SK-N-SH treated with all-trans-retinoic acid at 6 μM for 48 hours (cell line): ENCODE data around the gene TTC7B.

Source experiments
- ATAC-seq: fragments of 200-7000 bp; cut with Tn5 transposase; 3 replicates; pipeline ENCODE4 v1.9.1; 2020; ENCODE audit warnings: mild to moderate bottlenecking, moderate library complexity
- ARNTL ChIP-seq: fragments of 450-650 bp; formaldehyde crosslinking; IDR thresholded peaks from 2 replicates; pipeline ENCODE4 v1.5.0; 2020; ENCODE audit warnings: low read depth, mild to moderate bottlenecking, moderate library complexity, borderline replicate concordance
- BACH2 ChIP-seq: fragments of 250-450 bp; sonication (Bioruptor Pico); IDR thresholded peaks from 2 replicates; pipeline ENCODE4 v1.9.0; 2021; ENCODE audit warnings: mild to moderate bottlenecking, borderline replicate concordance
- CSDC2 ChIP-seq: fragments of 250-450 bp; sonication (Bioruptor Pico); IDR thresholded peaks from 2 replicates; pipeline ENCODE4 v1.5.0; 2020; ENCODE audit warnings: mild to moderate bottlenecking, moderate library complexity
- ESRRG ChIP-seq: fragments of 250-450 bp; sonication (Bioruptor Pico); IDR thresholded peaks from 2 replicates; pipeline ENCODE4 v1.6.1; 2021; ENCODE audit warnings: mild to moderate bottlenecking
- GLIS3 ChIP-seq: fragments of 250-450 bp; sonication (Bioruptor Pico); IDR thresholded peaks from 2 replicates; pipeline ENCODE4 v1.5.0; 2020; ENCODE audit warnings: mild to moderate bottlenecking, moderate library complexity
- ISL1 ChIP-seq: fragments of 250-450 bp; sonication (Bioruptor Pico); IDR thresholded peaks from 2 replicates; pipeline ENCODE4 v2.1.2; 2022; ENCODE audit warnings: mild to moderate bottlenecking, moderate library complexity
- PPARA ChIP-seq: fragments of 250-450 bp; sonication (Bioruptor Pico); IDR thresholded peaks from 2 replicates; pipeline ENCODE4 v1.5.0; 2020; ENCODE audit warnings: mild to moderate bottlenecking, borderline replicate concordance
- RARB ChIP-seq: fragments of 250-450 bp; sonication (Bioruptor Pico); IDR thresholded peaks from 2 replicates; pipeline ENCODE4 v1.8.0; 2021; ENCODE audit warnings: mild to moderate bottlenecking, moderate library complexity
- SNAI2 ChIP-seq: fragments of 250-450 bp; sonication (Bioruptor Pico); IDR thresholded peaks from 2 replicates; pipeline ENCODE4 v1.5.0; 2020; ENCODE audit warnings: mild to moderate bottlenecking, moderate library complexity
- TCF4 ChIP-seq: fragments of 250-450 bp; sonication (Bioruptor Pico); IDR thresholded peaks from 2 replicates; pipeline ENCODE4 v1.8.0; 2021; ENCODE audit warnings: mild to moderate bottlenecking, moderate library complexity, borderline replicate concordance
- ZC3H10 ChIP-seq: fragments of 250-450 bp; sonication (Bioruptor Pico); IDR thresholded peaks from 2 replicates; pipeline ENCODE4 v1.5.1; 2021; ENCODE audit warnings: mild to moderate bottlenecking, moderate library complexity
- ZFP3 ChIP-seq: fragments of 250-450 bp; sonication (Bioruptor Pico); IDR thresholded peaks from 2 replicates; pipeline ENCODE4 v1.5.0; 2020; ENCODE audit warnings: mild to moderate bottlenecking, moderate library complexity
- ZNF565 ChIP-seq: fragments of 450-650 bp; formaldehyde crosslinking; conservative IDR thresholded peaks from 2 replicates; pipeline ENCODE4 v1.5.0; 2020; ENCODE audit warnings: low read depth, mild to moderate bottlenecking, moderate library complexity
- ZNF70 ChIP-seq: fragments of 450-650 bp; formaldehyde crosslinking; IDR thresholded peaks from 2 replicates; pipeline ENCODE4 v1.5.0; 2020; ENCODE audit warnings: mild to moderate bottlenecking, moderate library complexity
- TF ChIP-seq, protein P1 (sequence below): fragments of 250-450 bp; sonication (Bioruptor Pico); IDR thresholded peaks from 2 replicates; pipeline ENCODE4 v1.8.0; 2021; ENCODE audit warnings: low read depth, mild to moderate bottlenecking, moderate library complexity, borderline replicate concordance
- TF ChIP-seq, protein P2 (sequence below): fragments of 250-450 bp; sonication (Bioruptor Pico); IDR thresholded peaks from 2 replicates; pipeline ENCODE4 v1.5.1; 2020; ENCODE audit warnings: low read depth, mild to moderate bottlenecking, moderate library complexity
- TF ChIP-seq, protein P3 (sequence below): fragments of 250-450 bp; sonication (Bioruptor Pico); IDR thresholded peaks from 2 replicates; pipeline ENCODE4 v1.5.1; 2021; ENCODE audit warnings: mild to moderate bottlenecking, moderate library complexity

The TTC7B gene

DNA sequence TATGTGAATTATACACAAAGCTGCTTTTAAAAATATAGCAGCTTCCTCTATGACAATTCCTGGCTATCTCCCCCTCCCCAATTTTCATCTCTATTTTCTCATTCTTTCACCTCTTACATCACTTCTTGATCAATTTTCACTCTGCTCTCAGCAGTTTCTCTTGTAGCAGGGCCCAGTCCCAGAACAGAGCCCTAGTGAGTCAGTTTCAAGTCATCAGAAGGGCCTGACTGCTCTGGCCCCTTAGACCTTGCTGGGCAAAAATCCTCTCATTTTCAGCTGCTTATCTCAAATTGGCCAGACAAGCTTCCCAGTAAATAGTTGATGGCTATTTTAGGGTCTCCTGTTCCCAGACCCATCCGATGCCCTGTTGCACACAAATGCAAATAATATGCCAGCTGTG, 101.4 kb downstream of the TTC7B start:
- no peak for ATAC-seq
- no peak for TF ChIP-seq CSDC2
- no peak for TF ChIP-seq ZNF565 (CRISPR knock-in tag)
- no peak for TF ChIP-seq ZNF70 (CRISPR knock-in tag)
- TF ChIP-seq, protein P1, sequence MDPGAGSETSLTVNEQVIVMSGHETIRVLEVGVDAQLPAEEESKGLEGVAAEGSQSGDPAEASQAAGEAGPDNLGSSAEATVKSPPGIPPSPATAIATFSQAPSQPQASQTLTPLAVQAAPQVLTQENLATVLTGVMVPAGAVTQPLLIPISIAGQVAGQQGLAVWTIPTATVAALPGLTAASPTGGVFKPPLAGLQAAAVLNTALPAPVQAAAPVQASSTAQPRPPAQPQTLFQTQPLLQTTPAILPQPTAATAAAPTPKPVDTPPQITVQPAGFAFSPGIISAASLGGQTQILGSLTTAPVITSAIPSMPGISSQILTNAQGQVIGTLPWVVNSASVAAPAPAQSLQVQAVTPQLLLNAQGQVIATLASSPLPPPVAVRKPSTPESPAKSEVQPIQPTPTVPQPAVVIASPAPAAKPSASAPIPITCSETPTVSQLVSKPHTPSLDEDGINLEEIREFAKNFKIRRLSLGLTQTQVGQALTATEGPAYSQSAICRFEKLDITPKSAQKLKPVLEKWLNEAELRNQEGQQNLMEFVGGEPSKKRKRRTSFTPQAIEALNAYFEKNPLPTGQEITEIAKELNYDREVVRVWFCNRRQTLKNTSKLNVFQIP (CRISPR knock-in tag): no peak
- TF ChIP-seq ISL1 (CRISPR knock-in tag): no peak
- TF ChIP-seq TCF4 (CRISPR knock-in tag): no peak
- no peak for TF ChIP-seq ZC3H10 (CRISPR knock-in tag)
- TF ChIP-seq, protein P2, sequence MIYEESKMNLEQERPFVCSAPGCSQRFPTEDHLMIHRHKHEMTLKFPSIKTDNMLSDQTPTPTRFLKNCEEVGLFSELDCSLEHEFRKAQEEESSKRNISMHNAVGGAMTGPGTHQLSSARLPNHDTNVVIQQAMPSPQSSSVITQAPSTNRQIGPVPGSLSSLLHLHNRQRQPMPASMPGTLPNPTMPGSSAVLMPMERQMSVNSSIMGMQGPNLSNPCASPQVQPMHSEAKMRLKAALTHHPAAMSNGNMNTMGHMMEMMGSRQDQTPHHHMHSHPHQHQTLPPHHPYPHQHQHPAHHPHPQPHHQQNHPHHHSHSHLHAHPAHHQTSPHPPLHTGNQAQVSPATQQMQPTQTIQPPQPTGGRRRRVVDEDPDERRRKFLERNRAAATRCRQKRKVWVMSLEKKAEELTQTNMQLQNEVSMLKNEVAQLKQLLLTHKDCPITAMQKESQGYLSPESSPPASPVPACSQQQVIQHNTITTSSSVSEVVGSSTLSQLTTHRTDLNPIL (CRISPR knock-in tag): no peak
- TF ChIP-seq GLIS3 (CRISPR knock-in tag): no peak
- TF ChIP-seq, protein P3, sequence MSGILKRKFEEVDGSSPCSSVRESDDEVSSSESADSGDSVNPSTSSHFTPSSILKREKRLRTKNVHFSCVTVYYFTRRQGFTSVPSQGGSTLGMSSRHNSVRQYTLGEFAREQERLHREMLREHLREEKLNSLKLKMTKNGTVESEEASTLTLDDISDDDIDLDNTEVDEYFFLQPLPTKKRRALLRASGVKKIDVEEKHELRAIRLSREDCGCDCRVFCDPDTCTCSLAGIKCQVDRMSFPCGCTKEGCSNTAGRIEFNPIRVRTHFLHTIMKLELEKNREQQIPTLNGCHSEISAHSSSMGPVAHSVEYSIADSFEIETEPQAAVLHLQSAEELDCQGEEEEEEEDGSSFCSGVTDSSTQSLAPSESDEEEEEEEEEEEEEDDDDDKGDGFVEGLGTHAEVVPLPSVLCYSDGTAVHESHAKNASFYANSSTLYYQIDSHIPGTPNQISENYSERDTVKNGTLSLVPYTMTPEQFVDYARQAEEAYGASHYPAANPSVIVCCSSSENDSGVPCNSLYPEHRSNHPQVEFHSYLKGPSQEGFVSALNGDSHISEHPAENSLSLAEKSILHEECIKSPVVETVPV (CRISPR knock-in tag): no peak
- TF ChIP-seq BACH2 (CRISPR knock-in tag): no peak
- no peak for TF ChIP-seq RARB
- TF ChIP-seq ARNTL (CRISPR knock-in tag): no peak
- TF ChIP-seq ZFP3 (CRISPR knock-in tag): no peak
- TF ChIP-seq SNAI2 (CRISPR knock-in tag): no peak
- TF ChIP-seq ESRRG (CRISPR knock-in tag): no peak

DNA sequence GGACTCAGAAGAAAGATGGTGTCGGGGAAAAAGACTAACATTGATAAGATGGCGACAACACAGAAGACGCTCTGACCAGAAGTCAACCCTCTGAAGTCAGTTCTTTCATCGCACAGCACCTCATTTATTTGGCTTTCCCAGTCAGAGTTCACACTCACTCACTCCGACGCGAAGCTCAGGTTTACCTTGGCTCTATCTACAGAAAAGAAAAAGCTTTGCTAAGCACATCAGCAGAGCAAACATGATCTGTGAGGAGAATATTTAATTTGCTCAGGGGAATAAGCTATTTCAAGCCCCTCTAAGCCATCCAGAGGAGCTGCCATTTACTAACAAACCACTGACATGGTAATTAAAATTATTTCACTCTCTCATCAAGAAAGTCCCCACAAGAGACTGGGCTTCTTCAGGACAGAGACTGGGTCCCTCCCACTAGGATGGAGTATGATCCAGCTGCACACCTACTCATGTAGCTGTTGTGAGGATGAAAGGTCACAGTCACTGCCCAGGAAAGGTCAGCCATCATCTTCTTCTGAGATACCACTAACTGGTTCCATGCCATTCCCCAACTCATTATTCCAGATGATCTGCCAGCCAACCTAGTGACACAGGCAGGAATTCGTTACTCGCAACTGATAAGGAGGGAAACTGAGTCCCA, 111.4 kb downstream of the TTC7B start:
- TF ChIP-seq, protein P3 (CRISPR knock-in tag): no peak
- TF ChIP-seq SNAI2 (CRISPR knock-in tag) (no peak), ZNF565 (CRISPR knock-in tag) (no peak), CSDC2 (no peak), ZC3H10 (CRISPR knock-in tag) (no peak), PPARA (CRISPR knock-in tag) (no peak)
- no peak for ATAC-seq

DNA sequence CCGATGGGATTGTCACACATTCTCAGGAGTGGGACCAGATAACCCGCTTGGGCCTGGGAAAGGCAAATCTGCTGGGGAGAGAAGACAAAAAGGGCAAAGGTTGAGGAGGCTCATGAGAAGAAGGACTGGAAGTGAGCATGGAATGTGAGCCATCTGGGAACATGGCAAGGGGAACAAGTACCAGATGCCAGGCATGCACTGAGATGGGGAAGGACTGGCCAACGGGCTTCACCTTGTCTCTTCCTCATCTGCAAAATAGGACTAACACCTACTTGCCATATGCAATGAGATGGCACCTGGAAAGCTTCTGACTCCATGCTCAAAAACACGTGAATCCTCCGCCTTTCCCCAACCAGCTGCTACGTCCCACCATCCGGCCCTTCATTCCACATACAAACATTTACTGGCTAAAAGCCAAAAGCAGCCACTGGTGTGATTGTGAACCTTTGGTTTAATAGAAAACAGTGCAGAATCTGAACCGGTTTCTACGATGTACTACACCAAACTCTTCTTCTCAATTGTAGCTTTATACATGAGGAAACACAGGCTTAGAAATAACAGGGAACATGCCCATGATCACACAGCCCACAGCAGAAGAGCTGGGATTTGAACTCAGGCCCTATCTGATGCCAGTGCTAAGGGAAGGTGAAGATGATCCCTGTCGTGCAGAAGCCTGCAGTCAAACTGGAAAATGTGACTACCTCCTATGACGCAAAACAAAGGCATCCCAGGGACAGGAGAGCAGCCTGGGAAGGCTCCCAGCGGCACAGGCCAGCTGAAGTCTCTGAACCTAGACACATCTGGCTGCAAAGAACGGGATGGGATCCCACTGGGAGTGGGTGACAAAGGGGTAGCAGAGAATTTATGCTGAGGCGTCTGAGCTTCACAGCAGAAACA, 112.1 kb downstream of the TTC7B start:
- no peak for ATAC-seq
- TF ChIP-seq TCF4 (CRISPR knock-in tag) (no peak), ISL1 (CRISPR knock-in tag) (no peak), CSDC2 (no peak), PPARA (CRISPR knock-in tag) (no peak), ZFP3 (CRISPR knock-in tag) (no peak), SNAI2 (CRISPR knock-in tag) (no peak)
- TF ChIP-seq, protein P1 (CRISPR knock-in tag): no peak
- TF ChIP-seq, protein P2 (CRISPR knock-in tag): no peak
